HS-27A (cell line): ENCODE results near the gene TRMT112.

Source experiments
- DNase-seq: peaks from one replicate; pipeline ENCODE4 v3.0.0-alpha.2; 2012; ENCODE audit warnings: low read depth, missing footprints

Gene TRMT112

GRCh38 chr11:64351136-64351631 lies 33.8 kb upstream of the TRMT112 start:
- no peak for DNase-seq

GRCh38 chr11:64349404-64349803 lies 32.0 kb upstream of the TRMT112 start:
- no peak for DNase-seq

- no peak for DNase-seq
Observed at GRCh38 chr11:64349025-64349387, 31.6 kb upstream of the TRMT112 start.

GRCh38 chr11:64348383-64349024 lies 31.1 kb upstream of the TRMT112 start:
- no peak for DNase-seq

GRCh38 chr11:64347193-64347867 lies 30.0 kb upstream of the TRMT112 start:
- DNase-seq: no peak

- no peak for DNase-seq
Observed at GRCh38 chr11:64344787-64345186, 27.4 kb upstream of the TRMT112 start.

- no peak for DNase-seq
Observed at GRCh38 chr11:64343767-64344559, 26.6 kb upstream of the TRMT112 start.

GRCh38 chr11:64342869-64343745 lies 25.7 kb upstream of the TRMT112 start:
- no peak for DNase-seq

- DNase-seq: peak; percentile 63
Observed at GRCh38 chr11:64341851-64342791, 24.8 kb upstream of the TRMT112 start.

GRCh38 chr11:64341429-64341828 lies 24.1 kb upstream of the TRMT112 start:
- DNase-seq: no peak

GRCh38 chr11:64340671-64341335 lies 23.4 kb upstream of the TRMT112 start:
- no peak for DNase-seq

- DNase-seq: no peak
Observed at GRCh38 chr11:64339754-64340408, 22.5 kb upstream of the TRMT112 start, which contains the start of gene CCDC88B. TSS of gene CCDC88B (plus strand) at chr11:64340204. CDS start at chr11:64340267, 63 bp downstream.

- DNase-seq: no peak
Observed at GRCh38 chr11:64339286-64339685, 21.9 kb upstream of the TRMT112 start.

GRCh38 chr11:64338716-64339115 lies 21.4 kb upstream of the TRMT112 start:
- DNase-seq: no peak

- no peak for DNase-seq
Observed at GRCh38 chr11:64337538-64338249, 20.3 kb upstream of the TRMT112 start.

- DNase-seq: peak; percentile 94
Observed at GRCh38 chr11:64334764-64335735, 17.7 kb upstream of the TRMT112 start.

GRCh38 chr11:64333556-64333955 lies 16.2 kb upstream of the TRMT112 start:
- DNase-seq: no peak
